Activated CD8-positive, alpha-beta T cell treated with anti-CD3 and anti-CD28 coated beads, Interleukin-2, amount 10 ng/mL, durations not matched to agents 7 days and 5 days (primary cell): Measurements from ENCODE around the gene MAPKAPK3. TPM values are rescaled to one million over a fixed set of nuclear protein-coding genes. Genes with fewer than 3 reads are reported as not detected.
"Not testable (repeated sequence)": the region's sequence is repeated elsewhere in the genome, so short reads cannot be mapped to it uniquely, and the experiment has no call there.

Source experiments
- ATAC-seq: fragments of 150-1000 bp; cut with Tn5 transposase; one replicate; pipeline ENCODE4 v1.10.0; 2021; ENCODE audit warnings: moderate library complexity
- CTCF ChIA-PET: fragments of 350-600 bp; sonication (Branson Sonifier 250); formaldehyde crosslinking; loops from one replicate; lab custom pipeline; 2021; ENCODE audit warnings: antibody characterized with exemption; lab: Charles Lee
- POLR2A ChIA-PET: fragments of 350-600 bp; sonication (Branson Sonifier 250); formaldehyde crosslinking; loops from one replicate; lab custom pipeline; 2021; ENCODE audit warnings: antibody characterized with exemption; lab: Charles Lee
- DNase-seq: peaks from one replicate; pipeline ENCODE4 v3.0.0-alpha.2; 2020
- H3K27ac Mint-ChIP-seq: one replicate; pipeline ENCODE4 v1.8.0; 2021; ENCODE audit warnings: mild to moderate bottlenecking, mixed read lengths
- H3K27me3 Mint-ChIP-seq: one replicate; pipeline ENCODE4 v1.8.0; 2021; ENCODE audit warnings: low read depth, mixed read lengths
- H3K36me3 Mint-ChIP-seq: one replicate; pipeline ENCODE4 v1.8.0; 2021; ENCODE audit warnings: low read depth, mixed read lengths
- H3K4me1 Mint-ChIP-seq: one replicate; pipeline ENCODE4 v1.8.0; 2021; ENCODE audit warnings: low read depth, mixed read lengths
- H3K4me3 Mint-ChIP-seq: one replicate; pipeline ENCODE4 v1.8.0; 2021; ENCODE audit warnings: mild to moderate bottlenecking, mixed read lengths
- H3K9me3 Mint-ChIP-seq: one replicate; pipeline ENCODE4 v1.8.0; 2022; ENCODE audit warnings: mixed read lengths; ENCODE audit not compliant: insufficient read depth
- microRNA-seq: library from miRNA; unstranded; fragments of <30 nt; microRNA quantifications from one replicate; pipeline ENCODE4 v1.2.0, GENCODE V29; 2022
- total RNA-seq, 2 experiments: library from RNA; stranded (reverse); gene quantifications; one replicate each; pipeline ENCODE4 v1.2.3, GENCODE V29; 2021

The MAPKAPK3 gene
- total RNA-seq, 2 experiments from 2014 or later, result 224 to 225 TPM

DNA sequence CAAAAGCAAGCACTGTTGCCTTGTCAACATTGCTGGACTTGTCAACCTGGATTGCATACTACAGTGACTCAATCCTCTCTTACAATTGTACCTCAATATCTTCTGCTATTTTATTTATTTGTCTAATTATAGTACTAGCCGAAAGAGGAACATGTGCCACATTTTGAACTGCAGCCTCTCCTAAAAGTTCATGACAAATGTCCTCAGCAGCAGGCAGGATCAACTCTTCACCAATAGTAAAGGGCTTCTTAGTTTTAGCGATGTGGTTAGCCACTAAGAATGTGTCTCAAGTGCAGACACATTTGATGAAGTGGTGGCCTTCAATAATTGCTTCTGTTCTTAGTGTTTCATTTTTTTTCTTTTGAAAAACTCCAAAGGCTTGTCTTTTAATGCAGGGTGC is 71.0 kb downstream of the MAPKAPK3 start:
- H3K9me3 Mint-ChIP-seq, result no peaks in the 10 kb centered on the region
- H3K27ac Mint-ChIP-seq, result no peak overlapping the region
- ATAC-seq (no peak), DNase-seq (no peak)
- no peaks in the 10 kb centered on the region for H3K4me1 Mint-ChIP-seq
- H3K36me3 Mint-ChIP-seq, result no peaks in the 10 kb centered on the region
- ChIA-PET POLR2A (no interaction called here), CTCF (no interaction called here)
- peaks cover 2% of the 10 kb centered on the region for H3K27me3 Mint-ChIP-seq
- no peak overlapping the region for H3K4me3 Mint-ChIP-seq

DNA sequence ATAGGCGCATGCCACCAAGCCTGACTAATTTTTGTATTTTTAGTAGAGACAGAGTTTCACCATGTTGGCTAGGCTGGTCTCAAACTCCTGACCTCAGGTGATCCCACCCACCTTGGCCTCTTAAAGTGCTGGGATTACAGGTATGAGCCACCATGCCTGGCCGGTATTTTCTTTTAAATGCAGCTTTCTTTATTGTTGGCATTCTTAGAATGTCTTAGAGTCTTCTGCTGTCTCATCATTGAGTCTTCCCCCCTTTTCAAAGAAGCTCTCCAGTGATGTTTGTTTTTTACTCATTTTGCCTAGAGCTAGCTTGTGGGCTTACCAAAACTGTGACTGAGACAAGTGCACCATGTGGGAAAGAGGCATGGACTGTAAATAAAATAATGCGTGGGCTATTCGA is 71.7 kb downstream of the MAPKAPK3 start:
- H3K36me3 Mint-ChIP-seq, POLR2A ChIA-PET, H3K27me3 Mint-ChIP-seq, CTCF ChIA-PET, DNase-seq, H3K4me3 Mint-ChIP-seq, ATAC-seq, H3K9me3 Mint-ChIP-seq, H3K27ac Mint-ChIP-seq, H3K4me1 Mint-ChIP-seq: not testable (repeated sequence)

DNA sequence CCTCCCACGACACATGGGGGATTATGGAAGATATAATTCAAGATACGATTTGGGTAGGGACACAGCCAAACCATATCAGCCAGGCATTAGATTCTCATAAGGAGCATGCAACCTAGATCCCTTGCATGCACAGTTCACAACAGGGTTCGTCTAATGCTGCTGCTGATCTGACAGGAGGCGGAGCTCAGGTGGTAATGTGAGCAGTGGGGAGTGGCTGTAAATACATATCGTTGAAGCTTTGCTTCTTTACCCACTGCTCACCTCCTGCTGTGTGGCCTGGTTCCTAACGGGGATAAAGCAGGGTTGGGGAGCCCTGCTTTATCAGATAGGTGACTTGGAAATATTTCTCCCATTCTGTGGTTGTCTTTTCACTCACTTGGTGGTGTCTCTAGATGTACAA is 72.6 kb downstream of the MAPKAPK3 start:
- Mint-ChIP-seq H3K27me3 (no peaks in the 10 kb centered on the region), H3K36me3 (no peaks in the 10 kb centered on the region), H3K4me3 (no peak overlapping the region), H3K4me1 (no peaks in the 10 kb centered on the region), H3K9me3 (no peaks in the 10 kb centered on the region), H3K27ac (no peak overlapping the region)
- ChIA-PET POLR2A (interaction anchor here (0.7 kb wide), 1 partner anchor 297 kb away, joined by 3 read pairs; no protein-coding TSS in a partner anchor), CTCF (no interaction called here)
- DNase-seq (no peak), ATAC-seq (no peak)

DNA sequence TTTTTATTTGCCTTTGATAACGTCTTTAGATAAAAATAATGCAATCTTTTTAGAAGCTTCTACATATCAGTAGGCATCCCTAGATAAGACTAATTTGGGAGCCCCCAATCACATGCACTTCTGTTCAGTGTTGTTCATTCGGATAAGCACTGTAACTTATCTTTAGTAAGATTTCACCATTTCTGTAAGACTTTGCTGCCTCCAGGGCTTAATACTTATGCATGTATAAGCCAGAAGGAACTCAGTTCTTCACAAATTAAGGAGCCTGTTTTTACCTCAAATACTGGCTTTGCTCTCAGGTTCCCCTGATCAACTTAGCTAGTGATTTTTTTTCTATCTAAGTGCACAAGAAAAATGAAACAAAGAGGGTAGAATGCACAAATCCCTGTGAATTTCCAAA is 78.1 kb downstream of the MAPKAPK3 start:
- peaks cover 12% of the 10 kb centered on the region for H3K9me3 Mint-ChIP-seq

DNA sequence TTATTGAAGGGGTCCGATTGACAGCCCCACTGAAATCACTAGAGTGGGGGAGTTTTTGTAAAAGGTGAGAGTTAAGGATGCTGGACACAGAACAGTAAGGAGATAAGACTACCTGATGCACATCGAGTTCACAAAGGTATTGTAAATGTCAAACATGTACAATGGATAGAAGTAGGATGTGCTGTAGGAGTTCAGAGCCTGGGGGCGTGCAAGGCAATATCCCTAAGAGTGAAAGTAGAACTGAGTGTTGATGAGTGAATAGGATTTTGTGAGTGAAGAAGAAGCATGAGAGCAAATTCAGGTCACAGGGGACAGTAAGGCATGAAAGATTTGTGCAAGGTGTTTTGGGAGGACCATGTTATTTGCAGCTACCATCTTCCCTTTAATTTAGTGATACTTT is 79.3 kb downstream of the MAPKAPK3 start:
- H3K9me3 Mint-ChIP-seq, result peaks cover 12% of the 10 kb centered on the region
- POLR2A ChIA-PET, result no interaction called here
- CTCF ChIA-PET, result no interaction called here
- H3K27me3 Mint-ChIP-seq, result peaks cover 5% of the 10 kb centered on the region
- no peak overlapping the region for H3K4me3 Mint-ChIP-seq
- H3K36me3 Mint-ChIP-seq, result peaks cover 2% of the 10 kb centered on the region
- ATAC-seq (no peak), DNase-seq (no peak)
- no peak overlapping the region for H3K27ac Mint-ChIP-seq
- H3K4me1 Mint-ChIP-seq, result no peaks in the 10 kb centered on the region

More for the DNA sequence above, 78.1 kb downstream of the MAPKAPK3 start:
- Mint-ChIP-seq H3K4me1 (no peaks in the 10 kb centered on the region), H3K27ac (no peak overlapping the region), H3K27me3 (no peaks in the 10 kb centered on the region), H3K4me3 (no peak overlapping the region), H3K36me3 (peaks cover 2% of the 10 kb centered on the region)
- ChIA-PET POLR2A (no interaction called here), CTCF (interaction anchor here (1.2 kb wide), 1 partner anchor 20 kb away, joined by 3 read pairs; the partner anchor contains the start of gene DOCK3)
- DNase-seq (no peak), ATAC-seq (no peak)

DNA sequence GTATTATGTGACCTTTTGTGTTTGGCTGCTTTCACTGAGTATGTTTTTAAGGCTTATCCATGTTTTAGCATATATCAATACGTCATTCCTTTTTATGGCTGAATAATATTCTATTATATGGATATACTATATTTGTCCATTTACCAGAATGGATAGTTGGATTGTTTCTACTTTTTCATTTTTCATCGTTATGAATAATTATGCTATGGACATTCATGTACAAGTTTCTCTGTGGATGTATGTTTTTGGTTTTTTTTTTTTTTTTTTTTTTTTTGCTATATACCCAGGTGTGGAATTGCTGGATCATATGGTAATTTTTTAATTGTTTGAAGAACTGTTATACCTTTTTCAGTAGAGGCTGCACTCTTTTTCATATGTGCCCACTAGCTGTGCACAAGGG is 81.3 kb downstream of the MAPKAPK3 start:
- H3K9me3 Mint-ChIP-seq, result peaks cover 12% of the 10 kb centered on the region
- ChIA-PET POLR2A (no interaction called here), CTCF (no interaction called here)
- H3K4me3 Mint-ChIP-seq, result no peak overlapping the region
- H3K36me3 Mint-ChIP-seq, result peaks cover 2% of the 10 kb centered on the region
- H3K27me3 Mint-ChIP-seq, result peaks cover 10% of the 10 kb centered on the region
- DNase-seq, result no peak
- H3K27ac Mint-ChIP-seq, result no peak overlapping the region
- no peak for ATAC-seq
- H3K4me1 Mint-ChIP-seq, result no peaks in the 10 kb centered on the region

Small RNAs within 50 kb of the gene (microRNA-seq; reads per million reads assigned to microRNA genes)
- gene MIR4787, result 24.7 reads per million, percentile 39 among the genes with 10 or more reads in this experiment

Other genes starting within 250 kb of the MAPKAPK3 start
- gene CACNA2D2, start 113.5 kb upstream of the MAPKAPK3 start, total RNA-seq, result under 1 TPM; 0.78 to 0.95 TPM
- gene C3orf18, start 49.4 kb upstream of the MAPKAPK3 start, total RNA-seq, result 10 to 100 TPM; 58.5 to 61.6 TPM
- 10 to 100 TPM; 83.3 to 86.0 TPM for gene HEMK1, start 47.6 kb upstream of the MAPKAPK3 start, total RNA-seq
- 100 to 1,000 TPM; 380 to 394 TPM for gene CISH, start 5.4 kb upstream of the MAPKAPK3 start, total RNA-seq
- 1 to 10 TPM; 3.2 to 3.4 TPM for gene DOCK3, start 57.8 kb downstream of the MAPKAPK3 start, total RNA-seq